GM12873 (cell line): ENCODE data around the gene IRF4.

Source experiments
- TF ChIP-seq, protein P1 (sequence below): IDR thresholded peaks from 2 replicates; pipeline ENCODE4 v1.5.1; 2012; ENCODE audit warnings: low read depth, mild to moderate bottlenecking, moderate library complexity, low read length, control low read depth; ENCODE audit not compliant: insufficient read depth; ENCODE audit errors: missing control alignments

IRF4 gene

DNA sequence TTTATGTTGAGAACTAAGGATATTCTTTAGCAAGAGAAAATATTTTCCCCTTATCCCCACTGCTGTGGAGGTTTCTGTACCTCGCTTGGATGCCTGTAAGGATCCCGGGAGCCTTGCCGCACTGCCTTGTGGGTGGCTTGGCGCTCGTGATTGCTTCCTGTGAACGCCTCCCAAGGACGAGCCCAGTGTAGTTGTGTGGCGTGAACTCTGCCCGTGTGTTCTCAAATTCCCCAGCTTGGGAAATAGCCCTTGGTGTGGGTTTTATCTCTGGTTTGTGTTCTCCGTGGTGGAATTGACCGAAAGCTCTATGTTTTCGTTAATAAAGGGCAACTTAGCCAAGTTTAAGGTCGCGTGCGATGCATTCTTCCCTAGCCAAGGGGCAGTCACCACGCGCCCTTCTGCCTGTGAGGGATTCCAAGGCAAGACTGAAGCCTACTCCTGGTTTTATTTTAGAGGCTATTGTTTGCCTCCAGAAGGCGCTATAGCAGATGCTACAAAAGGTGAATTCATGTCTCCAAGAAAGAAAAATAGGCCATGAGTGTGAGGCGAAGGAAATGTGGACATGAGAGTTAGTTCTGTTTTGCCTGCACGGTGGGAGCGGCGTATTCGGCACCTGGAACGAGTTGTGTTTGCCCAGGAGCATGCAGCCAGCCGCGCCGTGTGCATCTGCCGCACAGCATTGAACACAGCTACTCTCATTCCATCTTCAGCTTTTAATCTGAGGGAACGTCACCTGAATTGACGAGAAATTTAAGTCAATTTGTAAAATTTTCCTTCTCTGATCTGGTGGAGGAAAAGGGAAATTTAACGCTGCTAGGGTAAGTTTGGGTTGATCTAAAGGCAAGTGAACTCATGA is 40.3 kb upstream of the IRF4 start:
- TF ChIP-seq, protein P1, sequence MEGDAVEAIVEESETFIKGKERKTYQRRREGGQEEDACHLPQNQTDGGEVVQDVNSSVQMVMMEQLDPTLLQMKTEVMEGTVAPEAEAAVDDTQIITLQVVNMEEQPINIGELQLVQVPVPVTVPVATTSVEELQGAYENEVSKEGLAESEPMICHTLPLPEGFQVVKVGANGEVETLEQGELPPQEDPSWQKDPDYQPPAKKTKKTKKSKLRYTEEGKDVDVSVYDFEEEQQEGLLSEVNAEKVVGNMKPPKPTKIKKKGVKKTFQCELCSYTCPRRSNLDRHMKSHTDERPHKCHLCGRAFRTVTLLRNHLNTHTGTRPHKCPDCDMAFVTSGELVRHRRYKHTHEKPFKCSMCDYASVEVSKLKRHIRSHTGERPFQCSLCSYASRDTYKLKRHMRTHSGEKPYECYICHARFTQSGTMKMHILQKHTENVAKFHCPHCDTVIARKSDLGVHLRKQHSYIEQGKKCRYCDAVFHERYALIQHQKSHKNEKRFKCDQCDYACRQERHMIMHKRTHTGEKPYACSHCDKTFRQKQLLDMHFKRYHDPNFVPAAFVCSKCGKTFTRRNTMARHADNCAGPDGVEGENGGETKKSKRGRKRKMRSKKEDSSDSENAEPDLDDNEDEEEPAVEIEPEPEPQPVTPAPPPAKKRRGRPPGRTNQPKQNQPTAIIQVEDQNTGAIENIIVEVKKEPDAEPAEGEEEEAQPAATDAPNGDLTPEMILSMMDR, result no peak

DNA sequence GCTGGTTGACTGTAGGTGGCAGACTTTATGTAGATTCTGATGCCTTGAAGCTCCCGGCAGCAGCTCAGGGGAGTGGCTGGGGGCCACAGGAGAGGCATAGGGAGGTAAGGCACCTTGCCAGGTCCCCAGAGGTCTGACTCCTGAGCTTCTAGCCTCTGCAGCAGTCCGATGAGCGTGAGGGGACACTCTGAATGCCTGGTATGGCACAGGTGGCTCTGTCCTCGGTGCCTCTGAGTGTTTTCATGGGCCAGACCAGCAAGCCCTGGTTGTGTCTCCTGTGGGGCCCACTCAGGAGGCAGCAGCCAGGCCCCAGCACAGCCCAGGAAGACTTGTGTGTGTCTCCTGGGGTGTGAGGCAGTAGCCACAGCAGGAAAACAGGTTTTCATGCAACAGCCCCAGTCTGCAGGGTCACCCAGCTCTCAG is 39.7 kb upstream of the IRF4 start:
- TF ChIP-seq, protein P1, result no peak

DNA sequence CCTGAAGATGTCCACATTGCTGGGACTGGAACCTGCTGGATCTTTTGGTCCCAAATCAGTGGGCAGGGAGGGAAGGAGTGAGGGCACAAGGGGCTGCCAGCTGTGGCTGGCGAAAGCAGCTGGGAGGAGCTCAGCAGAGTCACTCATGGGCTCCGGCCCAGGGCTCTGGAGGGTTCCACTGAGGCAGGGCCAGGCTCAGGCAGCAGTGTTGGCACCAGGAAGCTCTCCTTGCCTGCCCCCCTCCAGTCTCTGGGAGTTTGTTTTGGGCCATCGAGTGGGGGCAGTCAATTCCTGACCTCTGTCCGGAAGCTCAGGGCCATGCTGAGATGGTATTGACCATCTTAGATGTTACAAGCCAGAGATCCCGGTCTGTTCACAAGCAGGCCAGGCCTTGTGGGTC is 39.1 kb upstream of the IRF4 start:
- TF ChIP-seq, protein P1, result no peak

DNA sequence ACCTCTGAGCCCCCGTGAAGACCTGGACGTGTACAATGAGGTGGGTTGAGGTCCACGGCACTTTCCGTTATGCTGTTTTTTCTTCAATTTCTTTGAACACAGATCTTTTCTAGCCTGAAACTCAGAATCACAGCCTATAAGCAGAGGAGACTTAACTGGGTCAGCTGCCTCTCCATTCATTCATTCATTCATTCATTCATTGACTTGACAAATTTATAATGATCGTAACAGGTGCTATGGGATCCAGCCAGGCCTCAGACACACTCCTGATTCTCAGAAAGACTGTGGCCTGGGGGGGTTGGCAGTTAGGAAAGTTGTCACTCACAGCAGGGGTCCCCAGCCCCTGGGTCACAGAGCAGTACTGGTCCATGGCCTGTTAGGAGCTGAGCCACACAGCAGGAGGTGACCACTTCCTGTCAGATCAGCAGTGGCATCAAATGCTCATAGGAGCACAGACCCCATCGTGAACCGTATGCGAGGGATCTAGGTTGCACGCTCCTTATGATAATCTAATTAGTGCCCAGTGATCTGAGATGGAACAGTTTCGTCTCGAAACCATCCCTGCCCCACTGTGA is 38.6 kb upstream of the IRF4 start:
- TF ChIP-seq, protein P1, result no peak

DNA sequence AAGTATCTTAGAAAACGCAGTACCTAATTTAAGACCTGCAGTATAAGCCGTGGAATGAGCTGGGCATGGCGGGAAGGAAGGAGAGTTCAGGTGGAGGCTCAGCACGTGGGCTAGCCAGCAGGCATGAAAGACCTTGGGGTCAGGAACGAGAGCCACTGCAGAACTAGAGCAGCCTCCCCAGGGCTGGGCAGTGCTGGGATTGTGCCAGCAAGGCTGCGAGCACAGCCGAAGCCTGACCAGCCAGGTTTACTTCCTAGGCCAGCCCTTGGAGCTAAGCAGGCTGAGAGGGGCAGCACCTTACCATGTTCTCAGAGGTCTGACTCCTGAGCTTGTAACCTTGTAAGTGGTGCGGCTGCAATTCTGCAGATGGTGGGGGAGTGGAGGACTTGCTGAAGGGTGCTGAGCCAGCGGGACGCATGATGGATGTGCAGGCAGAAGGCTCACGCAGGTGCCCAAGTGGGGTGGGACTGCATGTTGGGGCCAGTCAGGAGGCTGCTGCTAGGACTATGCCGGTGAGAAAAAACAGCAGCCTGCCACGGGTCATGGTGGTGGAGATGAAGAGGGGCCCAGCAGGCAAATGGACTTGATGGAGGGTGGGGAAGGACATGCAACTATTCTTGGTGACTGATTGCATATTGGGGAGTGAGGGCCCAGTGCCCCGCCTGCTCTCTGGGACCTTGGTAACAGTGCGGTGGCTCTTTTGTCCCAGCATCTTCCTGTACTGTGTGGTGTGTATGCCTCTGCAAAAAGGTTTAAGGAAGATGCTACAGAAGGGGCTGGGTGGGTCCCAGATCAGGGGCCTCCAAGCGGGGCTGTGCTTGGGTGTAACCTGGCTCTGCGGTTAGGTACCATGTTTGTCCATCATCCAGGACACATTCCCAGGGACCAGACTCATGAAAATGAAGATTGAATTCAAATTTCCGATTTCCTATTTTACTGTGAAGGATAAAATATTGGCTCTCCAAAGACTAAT is 37.6 kb upstream of the IRF4 start:
- TF ChIP-seq, protein P1, result no peak

DNA sequence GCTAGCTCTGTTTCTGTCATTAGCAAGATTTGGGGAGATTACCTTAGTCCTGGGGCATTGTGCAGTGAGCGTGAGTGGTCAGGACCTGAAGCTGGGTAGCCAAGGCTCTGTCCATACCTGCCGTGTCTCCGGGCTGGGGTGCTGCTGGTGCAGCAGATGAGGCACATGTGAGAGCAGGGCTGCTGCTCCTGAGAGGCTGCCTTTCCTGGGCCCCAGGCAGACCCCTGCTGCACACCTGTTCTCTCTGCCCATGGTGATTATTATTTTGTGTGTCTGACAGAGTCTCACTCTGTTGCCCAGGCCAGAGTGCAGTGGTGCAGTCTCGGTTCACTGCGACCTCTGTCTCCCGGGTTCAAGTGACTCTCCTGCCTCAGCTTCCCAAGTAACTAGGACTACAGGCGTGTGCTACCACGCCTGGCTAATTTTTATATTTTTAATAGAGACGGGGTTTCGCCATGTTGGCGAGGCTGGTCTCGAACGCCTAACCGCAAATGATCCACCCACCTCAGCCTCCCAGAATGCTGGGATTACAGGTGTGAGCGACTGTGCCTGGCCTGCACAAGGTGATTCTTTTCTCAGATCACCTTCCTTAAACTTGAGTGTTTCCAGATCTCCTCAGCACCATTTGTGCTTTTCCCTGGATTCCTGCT is 36.8 kb upstream of the IRF4 start:
- TF ChIP-seq, protein P1, result no peak
